Activated B cell treated with CpG ODN at 0.5 μM for 24 hours (primary cell): ENCODE results near the gene NELFCD. TPM values are rescaled to one million over a fixed set of nuclear protein-coding genes. Genes with fewer than 3 reads are reported as not detected.

Experiments used
- ATAC-seq: fragments of 200-7000 bp; cut with Tn5 transposase; one replicate; pipeline ENCODE4 v1.10.0; 2021; ENCODE audit warnings: low read depth, mild to moderate bottlenecking, moderate library complexity
- CTCF ChIA-PET: fragments of 350-600 bp; sonication (Branson Sonifier 250); formaldehyde crosslinking; loops from one replicate; lab custom pipeline; 2021; ENCODE audit warnings: antibody characterized with exemption; lab: Charles Lee
- POLR2A ChIA-PET: fragments of 350-600 bp; sonication (Branson Sonifier 250); formaldehyde crosslinking; loops from one replicate; lab custom pipeline; 2021; ENCODE audit warnings: antibody characterized with exemption; lab: Charles Lee
- DNase-seq: peaks from one replicate; pipeline ENCODE4 v3.0.0; 2022
- H3K27ac Mint-ChIP-seq: one replicate; pipeline ENCODE4 v1.8.0; 2020; ENCODE audit warnings: mixed read lengths
- H3K27me3 Mint-ChIP-seq: one replicate; pipeline ENCODE4 v1.8.0; 2021; ENCODE audit warnings: mixed read lengths
- H3K36me3 Mint-ChIP-seq: one replicate; pipeline ENCODE4 v1.8.0; 2021; ENCODE audit warnings: low read depth, mixed read lengths
- H3K4me1 Mint-ChIP-seq: one replicate; pipeline ENCODE4 v1.8.0; 2021; ENCODE audit warnings: mixed read lengths
- H3K4me3 Mint-ChIP-seq: one replicate; pipeline ENCODE4 v1.8.0; 2020; ENCODE audit warnings: mild to moderate bottlenecking, mixed read lengths
- H3K9me3 Mint-ChIP-seq: one replicate; pipeline ENCODE4 v1.8.0; 2020; ENCODE audit warnings: mixed read lengths
- CTCF ChIP-seq: fragments of 200-600 bp; IDR thresholded peaks from one replicate; pipeline ENCODE4 v1.8.0; 2022; ENCODE audit warnings: antibody characterized with exemption, mild to moderate bottlenecking
- intact Hi-C: fragments of 100-400 bp; cut with micrococcal nuclease; formaldehyde crosslinking; loops from one replicate; pipeline ENCODE4 v1.15.1; 2024
- total RNA-seq: library from RNA; stranded (reverse); gene quantifications from 2 replicates; pipeline ENCODE4 v1.2.3, GENCODE V29; 2022

NELFCD gene
- total RNA-seq, 1 donor from 2014 or later = 107 TPM

- Mint-ChIP-seq H3K4me3 (no peak overlapping the region), H3K4me1 (peaks cover 49% of the 10 kb centered on the region), H3K27me3 (peaks cover under 1% of the 10 kb centered on the region), H3K9me3 (no peaks in the 10 kb centered on the region), H3K27ac (peak overlapping the region; percentile 78), H3K36me3 (peaks cover 18% of the 10 kb centered on the region)
- ChIA-PET CTCF (no interaction called here), POLR2A (interaction anchor here (1.1 to 6.2 kb wide), 4 partner anchors 11 to 178 kb away, joined by 3 to 64 read pairs (median 17); partner anchors contain the start of gene ATP5F1E)
- DNase-seq (no peak), ATAC-seq (no peak)
- intact Hi-C loops = no loop called here
- TF ChIP-seq CTCF = no peak
These were observed 63.2 kb downstream of the NELFCD start for GRCh38 chr20:59044295-59044694.

Other genes with a start within 250 kb of the NELFCD start
- 1.4 and 1.5 TPM in 2 replicates for gene GNAS-AS1, start 130.4 kb upstream of the NELFCD start, total RNA-seq
- 784 and 849 TPM in 2 replicates for gene GNAS, start 128.5 kb upstream of the NELFCD start, total RNA-seq
- 262 and 278 TPM in 2 replicates for gene CTSZ, start 26.0 kb downstream of the NELFCD start, total RNA-seq
- 0.05 and 0.09 TPM in 2 replicates for gene TUBB1, start 38.2 kb downstream of the NELFCD start, total RNA-seq
- 84.0 and 86.1 TPM in 2 replicates for gene ATP5F1E, start 51.1 kb downstream of the NELFCD start, total RNA-seq
- gene PRELID3B, start 61.5 kb downstream of the NELFCD start, total RNA-seq = 54.2 and 58.4 TPM in 2 replicates
- 3.2 and 4.0 TPM in 2 replicates for gene ZNF831, start 182.6 kb downstream of the NELFCD start, total RNA-seq